HG02943 (cell line): ENCODE results near the gene MIOX.

Experiments used
- ATAC-seq: cut with Tn5 transposase; IDR thresholded peaks from one replicate; pipeline ENCODE4 v1.9.1; 2021; ENCODE audit warnings: mild to moderate bottlenecking, low read depth, moderate library complexity; ENCODE audit not compliant: unreplicated experiment

The MIOX gene

GRCh38 chr22:50471962-50472361 is 14.7 kb upstream of the MIOX start:
- ATAC-seq: no peak

- no peak for ATAC-seq
These were observed 13.6 kb upstream of the MIOX start for GRCh38 chr22:50473088-50473487.

GRCh38 chr22:50473855-50474671 is 12.6 kb upstream of the MIOX start:
- ATAC-seq: no peak

DNA sequence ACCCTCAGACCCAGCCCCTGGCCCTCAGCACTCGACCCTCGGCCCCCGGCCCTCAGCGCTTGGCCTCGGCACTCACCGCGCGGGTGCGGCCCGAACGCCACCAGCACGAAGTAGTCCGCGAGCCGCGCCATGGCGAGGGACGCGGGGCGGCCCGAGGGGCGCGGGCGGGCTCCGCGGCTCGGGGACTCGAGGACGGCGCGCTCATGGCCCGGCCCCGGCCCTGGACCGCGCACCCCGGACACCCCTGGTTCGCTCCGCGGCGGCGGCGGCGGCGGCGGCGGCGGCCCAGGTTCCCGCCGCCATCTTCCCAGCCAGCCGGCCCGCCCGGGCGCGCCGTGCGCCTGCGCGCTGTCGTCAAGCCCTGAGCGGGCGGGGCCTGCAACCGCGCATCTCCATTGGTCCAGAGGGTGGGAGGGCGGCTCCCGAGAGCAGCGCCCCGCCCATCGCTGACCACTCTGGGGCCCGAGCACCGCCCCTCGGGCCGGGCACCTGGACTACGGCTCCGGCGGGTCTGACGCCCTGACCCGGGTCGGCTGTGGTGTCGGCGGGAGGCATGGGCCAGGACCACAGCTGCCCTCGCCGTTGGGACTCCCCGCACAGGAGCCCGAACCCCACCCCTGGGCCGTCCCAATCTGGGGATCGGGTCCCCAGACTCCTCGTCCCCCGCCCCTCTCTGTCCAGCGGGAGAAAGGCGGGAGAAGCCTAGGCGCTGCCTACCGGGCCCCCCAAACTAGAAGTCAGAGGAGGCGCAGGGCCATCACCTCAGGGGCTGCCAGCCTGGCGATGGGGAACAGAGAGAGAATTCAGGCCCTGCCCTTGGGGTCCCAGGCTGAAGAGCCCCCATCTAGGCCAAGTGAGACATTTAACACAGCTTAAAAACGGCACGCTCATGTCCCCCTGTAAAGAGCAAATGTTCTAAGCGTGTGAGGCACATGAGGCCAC is 11.7 kb upstream of the MIOX start, which contains the start of gene SBF1:
Gene SBF1 (minus strand): TSS at position 326 of the 942 bp plus-strand sequence. CDS start 195 bp downstream, at position 131.
- ATAC-seq: no peak

DNA sequence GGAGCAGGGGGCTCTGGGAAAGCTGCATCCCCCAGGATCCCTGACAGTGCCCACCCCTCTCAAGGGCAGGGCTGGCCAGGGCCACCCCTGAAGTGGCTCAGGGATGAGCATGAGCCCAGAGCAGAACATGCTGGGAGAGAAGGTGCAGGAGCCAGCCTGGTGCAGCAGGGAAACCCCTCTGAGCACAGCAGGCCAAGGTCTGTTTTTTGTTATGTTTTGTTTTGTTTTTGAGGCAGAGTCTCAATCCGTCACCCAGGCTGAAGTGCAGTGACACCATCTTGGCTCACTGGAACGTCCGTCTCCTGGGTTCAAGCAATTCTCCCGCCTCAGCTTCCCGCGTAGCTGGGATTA is 11.0 kb upstream of the MIOX start:
- ATAC-seq: no peak

GRCh38 chr22:50476868-50477267 is 9.8 kb upstream of the MIOX start:
- ATAC-seq: no peak

- ATAC-seq: no peak
These were observed 8.7 kb upstream of the MIOX start for GRCh38 chr22:50477923-50478322.

GRCh38 chr22:50479721-50480120 is 6.9 kb upstream of the MIOX start:
- ATAC-seq: no peak

DNA sequence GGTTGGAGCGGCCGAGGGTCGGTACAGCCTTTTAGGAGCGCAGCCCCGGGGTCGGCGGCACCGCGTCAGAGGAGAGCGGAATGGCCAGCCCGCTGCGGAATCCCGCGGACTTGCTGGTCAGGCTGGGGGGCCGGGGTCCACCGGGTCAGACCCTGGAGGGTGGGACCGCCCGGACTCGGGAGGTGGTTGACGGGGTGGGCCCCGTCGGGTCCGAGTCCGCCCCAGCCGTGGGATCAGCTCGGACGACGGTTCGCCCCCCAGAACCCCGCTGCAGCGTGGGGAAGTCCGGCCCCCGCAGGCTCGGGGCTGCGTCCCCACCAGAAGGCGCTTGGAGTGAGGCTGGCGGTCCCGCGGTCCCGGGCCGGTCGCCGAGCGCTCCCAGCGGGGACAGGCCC is 5.6 kb upstream of the MIOX start:
- no peak for ATAC-seq

GRCh38 chr22:50481440-50482106 is 5.1 kb upstream of the MIOX start, which contains the start of gene ADM2:
ADM2 (plus strand) TSS chr22:50481543; CDS start chr22:50481848, 305 bp downstream.
- ATAC-seq: no peak

DNA sequence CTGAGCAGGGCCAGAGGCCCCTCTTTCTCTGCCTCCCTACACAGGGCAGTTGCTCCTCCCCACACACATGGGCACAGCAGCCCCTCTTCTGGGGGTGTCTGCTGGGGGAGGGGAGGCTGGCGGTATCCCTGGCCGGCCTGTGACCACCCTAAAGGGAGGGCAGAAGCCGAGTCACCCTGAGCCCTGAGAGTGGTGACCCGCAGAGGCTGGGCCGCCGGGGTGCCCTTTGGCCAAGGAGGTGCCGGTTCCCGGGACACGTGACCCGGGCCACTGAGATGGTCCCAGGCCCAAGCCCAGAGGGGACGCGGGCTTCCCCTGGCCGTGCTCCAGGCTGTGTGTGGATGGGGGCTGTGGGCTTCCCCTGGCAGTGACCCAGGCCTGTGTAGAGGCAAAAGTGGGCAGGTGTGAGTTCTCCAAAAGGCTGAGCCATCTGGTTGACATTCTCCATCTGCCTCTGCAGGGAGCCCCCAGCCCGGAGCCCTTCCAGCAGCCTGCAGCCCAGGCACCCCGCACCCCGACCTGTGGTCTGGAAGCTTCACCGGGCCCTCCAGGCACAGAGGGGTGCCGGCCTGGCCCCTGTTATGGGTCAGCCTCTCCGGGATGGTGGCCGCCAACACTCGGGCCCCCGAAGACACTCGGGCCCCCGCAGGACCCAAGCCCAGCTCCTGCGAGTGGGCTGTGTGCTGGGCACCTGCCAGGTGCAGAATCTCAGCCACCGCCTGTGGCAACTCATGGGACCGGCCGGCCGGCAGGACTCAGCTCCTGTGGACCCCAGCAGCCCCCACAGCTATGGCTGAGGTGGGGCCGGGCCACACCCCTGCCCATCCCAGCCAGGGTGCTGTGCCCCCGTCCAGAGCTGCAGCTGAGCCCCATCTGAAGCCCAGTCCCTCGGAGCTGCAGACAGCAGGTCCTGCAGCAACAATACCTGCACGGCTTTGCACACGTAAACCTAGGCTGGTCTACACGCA is 4.3 kb upstream of the MIOX start:
- no peak for ATAC-seq

DNA sequence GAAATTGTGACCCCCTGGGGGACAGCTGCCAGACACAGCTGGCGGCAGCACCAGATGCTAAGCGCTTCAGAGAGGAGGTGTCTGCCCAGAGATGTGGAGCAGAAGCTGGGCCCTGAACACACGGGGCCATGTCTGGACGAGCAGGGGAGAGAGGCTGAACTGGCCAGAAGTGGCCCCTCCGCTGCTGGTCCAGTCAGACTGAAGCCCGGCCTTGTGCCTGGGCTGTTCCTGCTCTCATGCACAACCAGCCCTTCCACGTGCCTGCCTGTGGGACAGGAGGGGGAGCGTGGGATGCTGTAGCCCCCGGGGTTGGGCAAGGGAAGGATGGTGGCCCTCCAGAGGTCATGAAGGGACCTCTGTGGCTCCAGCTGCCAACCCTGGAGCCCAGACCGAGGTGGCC is 3.6 kb upstream of the MIOX start:
- no peak for ATAC-seq

DNA sequence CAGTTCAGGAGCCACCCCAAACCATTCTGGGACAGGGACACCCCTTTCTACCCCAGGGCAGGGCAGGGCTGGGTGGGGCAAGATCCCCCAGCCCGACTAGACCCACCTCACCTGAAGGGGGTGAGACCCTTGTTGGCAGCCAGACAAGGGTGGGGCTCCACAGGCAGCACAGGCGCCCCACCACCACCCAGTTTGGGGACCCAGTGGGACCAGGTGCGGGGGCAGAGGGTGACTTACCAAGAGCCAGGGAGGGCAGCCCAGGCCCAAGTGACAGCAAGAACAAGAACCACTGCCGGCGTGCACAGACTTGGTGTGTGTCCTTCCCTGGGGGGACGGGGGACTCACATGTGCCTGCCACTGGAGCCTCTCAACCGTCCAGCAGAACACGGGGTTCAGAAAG is 3.1 kb upstream of the MIOX start:
- no peak for ATAC-seq

- no peak for ATAC-seq
These were observed 2.4 kb upstream of the MIOX start for GRCh38 chr22:50483977-50484853.

DNA sequence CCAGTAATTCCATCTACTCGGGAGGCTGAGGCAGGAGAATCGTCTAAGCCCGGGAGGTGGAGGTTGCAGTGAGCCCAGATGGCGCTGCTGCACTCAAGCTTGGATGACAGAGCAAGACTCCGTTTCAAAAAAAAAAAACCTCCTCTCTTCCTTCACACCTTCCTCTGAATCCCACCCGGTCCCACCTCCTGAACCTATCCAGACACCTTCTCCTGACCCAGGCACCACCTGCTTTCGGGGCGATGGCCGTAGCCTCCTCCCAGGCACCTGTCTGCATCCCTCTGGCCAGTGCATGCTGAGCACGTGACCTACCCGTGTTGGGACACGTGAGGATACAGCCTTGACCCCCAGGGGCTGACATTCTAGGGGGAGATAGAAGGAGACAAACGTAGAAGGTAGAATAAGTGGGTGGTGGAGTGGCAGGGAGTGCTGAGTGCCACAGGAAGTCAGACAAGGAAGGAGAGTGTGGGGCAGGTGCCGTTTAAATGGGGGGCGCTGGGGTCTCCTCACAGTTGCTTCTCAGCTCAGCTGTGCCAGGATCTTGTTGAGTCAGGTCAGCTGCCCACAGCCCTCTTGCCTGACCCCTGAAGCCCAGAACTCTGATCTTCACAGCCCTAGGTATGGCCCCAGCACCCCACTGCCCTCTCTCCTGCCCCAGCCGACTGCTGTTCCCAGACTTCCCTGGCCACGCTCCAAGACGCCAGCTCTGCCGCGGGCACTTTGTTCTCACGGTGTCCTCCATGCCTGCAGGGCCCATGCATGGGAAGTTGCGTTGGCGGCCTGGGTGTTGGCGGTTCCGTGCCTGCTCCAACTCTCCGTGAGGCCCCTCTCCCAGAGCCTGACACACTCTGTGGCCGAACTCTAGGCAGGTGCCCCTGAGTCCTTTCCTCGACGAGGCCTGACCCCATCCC is 1.2 kb upstream of the MIOX start:
- no peak for ATAC-seq

DNA sequence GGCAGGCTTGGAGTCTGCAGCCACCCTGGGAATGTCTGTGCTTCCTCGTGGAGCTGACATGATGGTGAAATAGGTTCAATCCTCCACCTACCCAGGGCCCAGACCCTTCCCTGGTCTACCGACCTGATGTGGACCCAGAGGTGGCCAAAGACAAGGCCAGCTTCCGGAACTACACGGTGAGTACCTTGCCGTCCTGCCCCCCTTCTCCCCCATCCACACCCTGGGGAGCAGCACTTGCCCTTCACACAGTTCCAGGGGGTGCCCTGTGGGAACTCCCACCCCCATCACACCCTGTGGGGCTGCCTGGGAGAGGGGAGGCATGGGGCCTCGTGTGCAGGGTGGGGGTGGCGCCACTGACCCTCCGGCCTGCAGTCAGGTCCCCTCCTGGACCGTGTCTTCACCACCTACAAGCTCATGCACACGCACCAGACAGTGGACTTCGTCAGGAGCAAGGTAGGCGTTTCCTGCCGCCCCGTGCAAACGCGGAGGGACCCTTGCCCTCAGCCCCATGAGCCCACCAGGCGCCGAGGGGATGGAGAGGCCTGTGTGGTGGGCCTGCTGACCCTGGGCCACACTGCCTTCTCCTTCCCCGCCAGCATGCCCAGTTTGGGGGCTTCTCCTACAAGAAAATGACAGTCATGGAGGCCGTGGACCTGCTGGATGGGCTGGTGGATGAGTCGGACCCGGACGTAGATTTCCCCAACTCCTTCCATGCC is 789 bp downstream of the MIOX start:
- ATAC-seq: no peak

- no peak for ATAC-seq
These were observed 1.5 kb downstream of the MIOX start for GRCh38 chr22:50488006-50488677.
